ENCODE results near the gene PPM1G.

The PPM1G gene

DNA sequence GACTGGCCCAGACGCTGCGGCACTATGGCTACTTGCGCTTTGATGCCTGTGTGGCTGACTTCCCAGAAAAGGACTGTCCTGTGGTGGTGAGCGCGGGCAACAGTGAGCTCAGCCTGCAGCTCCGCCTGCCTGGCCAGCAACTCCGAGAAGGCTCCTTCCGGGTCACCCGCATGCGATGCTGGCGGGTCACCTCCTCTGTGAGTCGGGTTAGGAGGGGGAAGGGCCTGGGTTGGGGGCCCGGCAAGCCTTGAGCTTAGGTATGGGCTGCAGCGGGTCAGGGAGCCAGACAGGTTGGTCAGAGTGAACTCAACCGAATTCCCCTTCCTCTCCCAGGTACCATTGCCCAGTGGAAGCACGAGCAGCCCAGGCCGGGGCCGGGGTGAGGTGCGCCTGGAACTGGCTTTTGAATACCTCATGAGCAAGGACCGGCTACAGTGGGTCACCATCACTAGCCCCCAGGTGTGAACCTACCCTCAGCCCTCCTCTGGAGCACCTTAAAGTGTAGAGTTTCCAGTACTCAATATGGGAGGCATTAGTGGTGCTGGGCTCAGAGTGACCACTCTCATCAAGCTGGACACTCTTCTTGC, 33.8 kb downstream of the PPM1G start:
- peaks cover 16% of the 10 kb centered on the region for H3K4me1 ChIP-seq
- no peak overlapping the region for H3K4me3 ChIP-seq
- H3K9me3 ChIP-seq, result no peaks in the 10 kb centered on the region
- H3K27me3 ChIP-seq (ENCODE audit: low read depth), result no peaks in the 10 kb centered on the region
- in situ Hi-C loops (cut with MboI; ENCODE audit: low sequenced_read_pairs), result no loop called here
- DNase-seq (ENCODE audit: low spot score in 2 of 2), result no peak
- peaks cover 74% of the 10 kb centered on the region for H3K36me3 ChIP-seq (replicated peaks)

DNA sequence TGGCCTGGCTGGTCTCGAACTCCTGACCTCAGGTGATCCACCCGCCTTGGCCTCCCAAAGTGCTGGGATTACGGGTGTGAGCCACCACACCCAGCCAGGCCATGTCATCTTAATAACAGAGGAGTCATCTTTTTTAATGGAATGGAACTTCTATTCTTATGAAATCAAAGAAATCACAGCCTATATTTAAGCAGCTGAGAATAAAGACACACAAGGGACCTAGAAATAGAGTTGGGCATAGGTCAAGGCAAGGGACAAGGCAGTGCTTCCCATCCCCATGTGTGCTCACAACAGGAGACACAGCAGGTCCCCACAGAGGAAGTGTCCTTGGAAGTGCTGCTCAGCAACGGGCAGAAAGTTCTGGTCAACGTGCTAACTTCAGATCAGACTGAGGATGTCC, 35.8 kb downstream of the PPM1G start:
- peaks cover 74% of the 10 kb centered on the region for H3K36me3 ChIP-seq (replicated peaks)
- no peaks in the 10 kb centered on the region for H3K27me3 ChIP-seq (ENCODE audit: low read depth)
- no peak for DNase-seq (ENCODE audit: low spot score in 2 of 2)
- H3K4me1 ChIP-seq, result peaks cover 7% of the 10 kb centered on the region
- H3K4me3 ChIP-seq, result no peak overlapping the region
- H3K9me3 ChIP-seq, result no peaks in the 10 kb centered on the region
- in situ Hi-C loops (cut with MboI; ENCODE audit: low sequenced_read_pairs), result no loop called here

DNA sequence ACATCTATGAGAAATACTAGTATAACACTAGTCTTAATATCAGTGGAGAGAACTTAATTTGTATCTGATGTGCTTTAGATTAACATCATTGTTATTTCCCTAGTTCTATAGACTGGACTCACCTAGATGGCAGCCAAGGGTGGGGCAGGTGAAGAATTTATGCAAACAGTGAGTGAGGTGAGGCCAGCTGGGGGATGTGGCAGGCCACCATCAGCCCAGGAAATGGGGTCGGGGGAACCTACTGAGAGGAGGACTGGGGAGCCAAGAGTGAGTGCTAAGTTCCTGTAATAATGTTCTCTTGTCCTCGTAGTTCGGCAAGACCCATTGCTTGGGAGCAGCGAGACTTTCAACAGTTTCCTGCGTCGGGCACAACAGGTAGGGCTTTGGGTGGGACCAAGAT, 36.5 kb downstream of the PPM1G start:
- DNase-seq (ENCODE audit: low spot score in 2 of 2), result no peak
- H3K27me3 ChIP-seq (ENCODE audit: low read depth), result no peaks in the 10 kb centered on the region
- peaks cover 10% of the 10 kb centered on the region for H3K4me1 ChIP-seq
- in situ Hi-C loops (cut with MboI; ENCODE audit: low sequenced_read_pairs), result no loop called here
- H3K4me3 ChIP-seq, result no peak overlapping the region
- peaks cover 75% of the 10 kb centered on the region for H3K36me3 ChIP-seq (replicated peaks)
- H3K9me3 ChIP-seq, result no peaks in the 10 kb centered on the region

DNA sequence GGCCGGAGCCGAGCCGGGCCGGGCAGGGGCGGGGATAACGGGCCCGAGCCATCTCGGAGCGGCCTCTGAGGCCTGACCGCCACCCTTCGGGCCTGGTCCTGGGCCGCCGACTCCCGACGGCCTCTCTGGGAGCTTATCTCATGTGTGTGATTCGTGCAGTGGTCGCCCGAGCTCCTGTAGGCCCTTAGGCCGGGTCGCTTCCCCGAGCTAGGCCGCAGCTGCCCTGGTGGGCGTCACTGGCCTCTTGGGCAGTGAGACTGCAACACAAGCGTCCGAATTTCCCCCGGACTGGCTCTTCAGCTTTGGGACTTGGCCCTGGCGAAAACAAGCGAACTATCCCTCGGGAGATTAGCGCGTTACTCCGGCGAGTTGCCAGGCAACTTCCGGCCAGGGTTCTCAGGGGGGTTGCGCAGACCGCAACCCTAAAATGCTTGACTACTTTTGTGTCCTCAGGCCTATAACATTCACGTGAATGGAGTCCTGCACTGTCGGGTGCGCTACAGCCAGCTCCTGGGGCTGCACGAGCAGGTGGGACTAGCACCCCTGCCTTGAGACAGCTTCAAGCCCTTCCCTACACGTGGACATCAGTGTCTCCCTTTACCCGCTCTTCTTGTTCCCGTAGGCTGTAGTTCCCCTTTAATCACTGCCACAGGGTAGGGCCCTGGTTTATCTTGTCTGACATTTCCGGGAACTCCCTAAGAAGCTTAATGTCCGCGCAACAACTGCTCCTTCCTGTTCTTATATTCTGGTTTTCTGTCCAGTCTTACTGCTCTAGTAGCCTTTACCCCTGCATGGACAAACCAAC, 38.4 kb downstream of the PPM1G start:
- peaks cover 73% of the 10 kb centered on the region for H3K36me3 ChIP-seq (replicated peaks)
- DNase-seq (ENCODE audit: low spot score in 2 of 2), result peak in 1 of 2 experiments; percentile 48
- H3K9me3 ChIP-seq, result no peaks in the 10 kb centered on the region
- H3K4me3 ChIP-seq, result peak overlapping the region; percentile 98
- H3K4me1 ChIP-seq, result peaks cover 10% of the 10 kb centered on the region
- in situ Hi-C loops (cut with MboI; ENCODE audit: low sequenced_read_pairs), result no loop called here
- no peaks in the 10 kb centered on the region for H3K27me3 ChIP-seq (ENCODE audit: low read depth)

DNA sequence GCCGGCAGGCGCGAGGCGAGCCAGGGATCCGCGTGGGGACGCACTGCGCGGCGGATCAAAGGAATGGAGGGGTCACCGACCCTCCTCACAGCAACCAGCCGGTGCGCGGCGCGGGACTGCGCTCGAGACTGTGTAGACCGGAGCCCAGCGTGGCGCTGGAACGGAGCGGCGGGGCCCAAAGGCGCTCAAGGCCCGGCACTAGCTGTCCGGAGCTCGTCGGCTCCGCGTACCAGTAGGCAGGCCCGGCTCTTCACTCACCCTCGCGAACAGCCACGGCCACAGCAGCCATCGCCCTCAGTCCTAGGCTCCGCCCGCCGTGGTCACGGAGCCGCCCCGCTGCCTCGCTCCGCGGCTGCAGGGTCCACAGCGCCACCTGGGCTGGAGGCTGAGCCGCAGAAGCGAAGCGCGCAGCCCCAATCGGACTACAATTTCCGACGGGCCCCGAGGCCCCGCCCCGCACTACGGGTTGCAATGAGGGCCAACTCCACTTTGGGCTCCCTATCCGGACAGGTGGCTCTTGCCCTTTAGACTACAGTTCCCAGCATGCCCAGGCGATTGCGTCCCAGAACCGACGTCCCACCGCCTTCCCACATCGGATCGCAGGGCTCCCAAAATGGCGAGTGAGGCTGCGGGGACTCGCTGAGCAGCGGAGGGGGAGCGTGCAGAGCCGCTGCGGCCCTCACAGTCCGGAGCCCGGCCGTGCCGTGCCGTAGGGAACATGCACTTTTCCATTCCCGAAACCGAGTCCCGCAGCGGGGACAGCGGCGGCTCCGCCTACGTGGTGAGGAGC, 39.2 kb downstream of the PPM1G start, which contains the start of the genes EIF2B4 and SNX17:
Gene EIF2B4 (minus strand): TSS at position 313 of the 790 bp plus-strand sequence. CDS start 24 bp downstream, at position 289.
Gene SNX17 (plus strand): TSS at position 591 of the 790 bp plus-strand sequence. CDS start 128 bp downstream, at position 719.
- DNase-seq (ENCODE audit: low spot score in 2 of 2), result peak; percentile 97 to 99
- H3K36me3 ChIP-seq (replicated peaks), result peaks cover 71% of the 10 kb centered on the region
- peak within 1 kb of the TSS; percentile 98 for H3K4me3 ChIP-seq
- H3K9me3 ChIP-seq, result no peaks in the 10 kb centered on the region
- in situ Hi-C loops (cut with MboI; ENCODE audit: low sequenced_read_pairs), result no loop called here
- no peaks in the 10 kb centered on the region for H3K27me3 ChIP-seq (ENCODE audit: low read depth)
- H3K4me1 ChIP-seq, result peaks cover 10% of the 10 kb centered on the region

DNA sequence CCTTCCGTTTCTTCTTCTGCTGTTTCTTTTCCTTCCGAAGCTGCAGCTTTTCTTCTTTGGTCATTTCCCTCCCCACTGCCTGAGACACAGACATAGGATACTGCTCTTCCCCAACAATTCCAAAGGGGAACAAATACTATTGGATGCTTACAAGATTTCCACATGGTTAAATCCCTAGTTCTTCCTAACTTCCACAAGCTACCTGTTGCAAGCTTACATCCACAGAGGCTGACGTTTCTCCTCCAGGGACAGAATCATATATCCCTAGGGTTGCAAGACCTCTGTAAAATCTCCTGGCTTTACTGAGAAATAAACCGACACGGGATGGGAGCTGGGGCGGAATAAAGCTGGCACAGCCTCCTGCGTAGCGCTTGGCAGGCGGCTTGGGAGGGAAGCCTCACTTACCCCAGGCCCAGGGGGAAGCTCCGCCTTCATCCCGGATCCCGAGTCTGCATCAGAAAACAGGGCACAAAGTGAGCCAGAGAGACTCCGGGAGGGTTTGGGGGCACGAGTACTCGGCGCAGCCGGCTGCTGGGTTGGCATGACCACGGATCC, 39.8 kb downstream of the PPM1G start:
- Histone ChIP-seq H3K4me1 (peaks cover 10% of the 10 kb centered on the region), H3K36me3 (replicated peaks) (peaks cover 69% of the 10 kb centered on the region), H3K9me3 (no peaks in the 10 kb centered on the region), H3K4me3 (peak overlapping the region; percentile 98), H3K27me3 (ENCODE audit: low read depth) (no peaks in the 10 kb centered on the region)
- peak; percentile 44 to 71 for DNase-seq (ENCODE audit: low spot score in 2 of 2)
- in situ Hi-C loops (cut with MboI; ENCODE audit: low sequenced_read_pairs), result no loop called here

DNA sequence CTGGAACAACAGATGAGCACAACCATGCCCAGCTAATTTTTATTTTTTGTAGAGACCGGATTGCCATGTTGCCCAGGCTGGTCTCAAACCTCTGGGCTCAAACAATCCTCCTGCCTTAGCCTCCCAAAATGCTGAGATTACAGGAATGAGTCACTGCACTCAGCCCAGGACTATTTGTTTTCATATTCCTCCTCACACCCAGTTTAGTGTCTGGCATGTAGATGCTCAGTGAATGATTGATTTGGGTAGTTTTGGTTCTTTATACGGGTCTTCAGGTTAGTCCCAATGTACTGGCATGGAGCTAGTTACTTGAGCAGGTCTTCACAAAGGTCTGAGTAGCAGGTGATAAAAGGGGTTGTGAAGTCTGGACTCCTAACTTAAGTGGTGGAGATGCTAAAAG, 45.5 kb downstream of the PPM1G start:
- H3K27me3 ChIP-seq (ENCODE audit: low read depth), result no peaks in the 10 kb centered on the region
- no peak for DNase-seq (ENCODE audit: low spot score in 2 of 2)
- H3K36me3 ChIP-seq (replicated peaks), result peaks cover 53% of the 10 kb centered on the region
- H3K9me3 ChIP-seq, result no peaks in the 10 kb centered on the region
- in situ Hi-C loops (cut with MboI; ENCODE audit: low sequenced_read_pairs), result no loop called here
- H3K4me3 ChIP-seq, result no peak overlapping the region
- H3K4me1 ChIP-seq, result peaks cover 3% of the 10 kb centered on the region; the same call in 1 of the 2 replicates

DNA sequence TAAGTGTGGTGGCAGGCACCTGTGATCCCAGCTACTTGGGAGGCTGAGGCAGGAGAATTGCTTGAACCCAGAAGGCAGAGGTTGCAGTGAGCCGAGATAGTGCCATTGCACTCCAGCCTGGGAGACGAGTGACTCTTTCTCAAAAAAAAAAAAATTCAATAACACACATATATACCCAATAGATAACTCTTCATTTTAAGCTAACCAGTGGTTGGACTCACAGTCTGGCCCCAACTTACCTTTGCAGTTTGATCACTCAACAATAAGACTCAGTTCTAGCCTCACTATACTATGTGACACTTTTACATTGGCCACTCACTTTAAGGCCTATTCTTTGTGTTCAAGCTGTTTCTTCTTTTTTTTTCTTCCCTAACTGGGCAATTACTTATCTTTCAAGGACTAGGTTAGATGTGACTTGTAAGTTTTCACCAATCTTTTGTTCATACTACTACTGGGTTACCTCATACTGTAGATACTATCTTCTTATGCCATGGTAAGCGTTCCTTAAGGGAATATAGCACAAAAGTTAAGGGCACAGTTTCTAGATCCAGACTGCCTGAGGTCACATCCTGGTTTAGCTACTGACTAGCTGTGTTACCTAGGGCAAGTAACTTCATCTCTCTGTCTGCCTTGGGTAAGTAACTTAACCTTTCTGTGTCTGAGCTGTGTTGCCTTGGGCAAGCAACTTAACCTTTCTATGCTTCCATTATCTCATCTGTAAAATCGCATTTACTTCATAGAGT, 46.5 kb downstream of the PPM1G start:
- Histone ChIP-seq H3K9me3 (no peaks in the 10 kb centered on the region), H3K27me3 (ENCODE audit: low read depth) (no peaks in the 10 kb centered on the region), H3K4me1 (no peaks in the 10 kb centered on the region), H3K36me3 (replicated peaks) (peaks cover 47% of the 10 kb centered on the region), H3K4me3 (no peak overlapping the region)
- DNase-seq (ENCODE audit: low spot score in 2 of 2), result no peak
- in situ Hi-C loops (cut with MboI; ENCODE audit: low sequenced_read_pairs), result no loop called here

DNA sequence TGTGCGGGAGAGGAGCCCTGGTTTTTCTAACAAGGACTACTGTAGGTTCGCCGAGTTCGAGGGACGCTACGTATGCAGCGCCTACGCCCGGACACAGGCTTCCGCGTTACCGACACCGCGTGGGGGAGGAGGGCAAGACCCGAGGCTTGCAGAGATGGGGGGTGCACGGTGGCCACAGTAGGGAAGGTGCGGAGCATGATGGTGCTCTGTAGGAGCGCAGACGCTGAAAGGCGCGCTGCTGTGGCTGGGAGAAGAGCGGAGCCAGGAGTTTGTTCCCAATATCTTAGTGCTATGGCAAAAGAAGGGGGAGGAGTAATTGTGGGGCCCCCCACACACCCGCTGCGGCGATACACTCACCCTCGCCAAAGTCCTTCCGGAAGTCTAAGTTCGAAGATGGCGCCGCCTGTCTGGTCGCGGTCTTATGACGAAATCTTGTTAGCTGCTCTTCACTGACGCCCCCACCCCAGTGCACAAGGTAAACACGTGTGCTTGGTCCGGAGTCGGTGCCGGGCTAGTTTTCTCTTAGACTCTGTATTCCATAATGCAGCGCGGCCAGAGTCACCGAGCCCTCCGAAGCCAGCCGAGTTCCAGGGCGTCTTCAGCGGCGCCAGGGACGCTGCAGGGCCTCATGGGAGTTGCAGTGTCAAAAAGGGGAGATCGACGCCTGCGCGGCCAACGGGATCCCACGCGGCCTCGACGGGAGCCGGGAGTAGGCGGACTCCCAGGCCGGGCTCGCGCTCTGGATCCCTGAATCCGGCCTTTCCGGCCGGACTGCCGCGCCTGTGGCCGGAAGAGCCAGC, 52.8 kb downstream of the PPM1G start, which contains the start of gene GTF3C2:
Gene GTF3C2 (minus strand): TSS at position 383 of the 800 bp plus-strand sequence. CDS start 13,210 bp downstream, outside the sequence.
- peaks cover 17% of the 10 kb centered on the region for H3K4me1 ChIP-seq
- H3K36me3 ChIP-seq (replicated peaks), result 0 out of 2 replicates have a peak, but pooled peaks cover 9% of the 10 kb centered on the region
- no peaks in the 10 kb centered on the region for H3K27me3 ChIP-seq (ENCODE audit: low read depth)
- DNase-seq (ENCODE audit: low spot score in 2 of 2), result peak; percentile 97 to 98
- peak within 1 kb of the TSS; percentile 96 for H3K4me3 ChIP-seq
- H3K9me3 ChIP-seq, result no peaks in the 10 kb centered on the region
- in situ Hi-C loops (cut with MboI; ENCODE audit: low sequenced_read_pairs), result no loop called here

DNA sequence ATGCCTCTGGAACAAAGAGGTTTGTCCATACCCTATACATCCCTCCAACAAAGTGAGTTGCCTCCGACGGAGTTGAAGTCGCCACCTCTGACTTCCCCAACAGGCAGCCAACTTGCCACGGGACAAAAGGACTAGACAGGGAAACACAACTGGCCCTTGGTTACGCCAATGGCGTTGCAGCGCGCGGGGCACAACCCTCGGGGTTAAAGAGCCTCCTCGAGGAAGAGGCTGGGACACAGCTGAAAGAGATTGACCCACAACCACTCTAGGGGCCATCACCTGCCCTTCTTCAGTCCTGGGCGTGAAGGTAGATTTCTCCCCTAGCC, 53.4 kb downstream of the PPM1G start:
- H3K4me1 ChIP-seq, result peaks cover 17% of the 10 kb centered on the region
- H3K4me3 ChIP-seq, result peak overlapping the region; percentile 96
- H3K9me3 ChIP-seq, result no peaks in the 10 kb centered on the region
- in situ Hi-C loops (cut with MboI; ENCODE audit: low sequenced_read_pairs), result no loop called here
- H3K27me3 ChIP-seq (ENCODE audit: low read depth), result no peaks in the 10 kb centered on the region
- DNase-seq (ENCODE audit: low spot score in 2 of 2), result peak; percentile 52 to 78
- H3K36me3 ChIP-seq (replicated peaks), result 0 out of 2 replicates have a peak, but pooled peaks cover 9% of the 10 kb centered on the region

DNA sequence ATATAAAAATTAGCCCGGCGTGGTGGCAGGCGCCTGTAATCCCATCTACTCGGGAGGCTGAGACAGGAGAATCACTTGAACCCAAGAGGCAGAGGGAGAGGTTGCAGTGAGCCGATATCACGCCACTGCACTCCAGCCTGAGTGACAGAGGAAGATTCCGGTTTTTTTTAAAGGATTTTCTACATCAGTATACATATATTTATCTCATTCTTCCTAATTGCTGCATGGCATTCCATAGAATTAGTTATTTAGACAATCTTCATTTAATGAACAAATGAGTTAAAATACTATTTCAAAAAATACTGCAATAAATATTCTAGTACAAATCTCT, 54.8 kb downstream of the PPM1G start:
- H3K9me3 ChIP-seq, result no peaks in the 10 kb centered on the region
- no peak for DNase-seq (ENCODE audit: low spot score in 2 of 2)
- H3K4me3 ChIP-seq, result no peak overlapping the region
- H3K36me3 ChIP-seq (replicated peaks), result 0 out of 2 replicates have a peak, but pooled peaks cover 14% of the 10 kb centered on the region
- no peaks in the 10 kb centered on the region for H3K27me3 ChIP-seq (ENCODE audit: low read depth)
- peaks cover 17% of the 10 kb centered on the region for H3K4me1 ChIP-seq
- in situ Hi-C loops (cut with MboI; ENCODE audit: low sequenced_read_pairs), result no loop called here

DNA sequence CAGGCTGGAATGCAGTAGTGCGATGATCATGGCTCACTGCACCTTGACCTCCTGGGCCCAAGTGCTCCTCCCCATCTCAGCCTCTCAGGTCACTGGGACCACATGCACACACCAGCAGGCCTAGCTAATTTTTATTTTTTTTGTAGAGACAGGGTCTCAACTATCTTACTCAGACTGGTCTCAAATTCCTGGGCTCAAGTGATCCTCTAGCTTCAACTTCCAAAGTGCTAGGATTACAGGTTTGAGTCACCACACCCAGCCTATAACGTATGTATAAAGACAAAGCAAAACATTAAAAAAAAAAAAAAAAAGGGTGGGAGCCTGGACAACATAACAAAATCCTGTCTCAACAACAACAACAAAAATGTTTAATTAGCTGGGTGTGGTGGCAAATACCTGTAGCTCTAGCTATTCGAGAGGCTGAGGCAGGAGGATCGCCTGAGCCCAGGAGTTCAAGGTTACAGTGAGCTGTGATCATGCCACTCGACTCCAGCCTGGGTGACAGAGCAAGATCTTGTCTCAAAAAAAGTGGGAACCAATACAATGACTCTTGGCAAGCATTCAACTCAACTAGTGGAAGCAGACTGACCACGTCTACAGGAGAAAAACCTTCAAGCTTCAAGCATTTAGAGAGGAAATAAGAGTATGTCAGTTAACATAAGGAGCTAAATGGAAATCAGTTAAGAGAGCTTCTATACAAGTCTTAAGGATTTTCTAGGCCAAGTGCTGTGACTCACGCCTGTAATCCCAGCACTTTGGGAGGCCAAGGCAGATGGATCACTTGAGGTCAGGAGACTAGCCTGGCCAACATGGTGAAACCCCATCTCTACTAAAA, 55.4 kb downstream of the PPM1G start:
- no peaks in the 10 kb centered on the region for H3K9me3 ChIP-seq
- no peaks in the 10 kb centered on the region for H3K27me3 ChIP-seq (ENCODE audit: low read depth)
- H3K36me3 ChIP-seq (replicated peaks), result 0 out of 2 replicates have a peak, but pooled peaks cover 14% of the 10 kb centered on the region
- in situ Hi-C loops (cut with MboI; ENCODE audit: low sequenced_read_pairs), result no loop called here
- peaks cover 17% of the 10 kb centered on the region for H3K4me1 ChIP-seq
- DNase-seq (ENCODE audit: low spot score in 2 of 2), result no peak
- H3K4me3 ChIP-seq, result no peak overlapping the region

All from HAP-1 (cell line).